Endothelial cell of umbilical vein (primary cell): ENCODE data around the gene KYNU.

Source experiments
- CTCF ChIP-seq, 2 donors: IDR thresholded peaks; 1 replicate in 1 of 2; 2 replicates in 1 of 2; pipeline ENCODE4 v1.5.1; 2011; ENCODE audit warnings: low read length in 2 of 2, mild to moderate bottlenecking in 2 of 2, moderate library complexity in 2 of 2, control low read depth in 1 of 2, inconsistent platforms in 1 of 2, low read depth in 1 of 2; ENCODE audit not compliant: insufficient read depth in 1 of 2; ENCODE audit errors: extremely low read depth in 1 of 2
- EZH2 ChIP-seq: IDR thresholded peaks from 2 replicates; pipeline ENCODE4 v1.6.1; 2012; ENCODE audit warnings: borderline replicate concordance, low read depth, mild to moderate bottlenecking, moderate library complexity, low read length, inconsistent platforms; ENCODE audit not compliant: severe bottlenecking
- FOS ChIP-seq: IDR thresholded peaks from 2 replicates; pipeline ENCODE4 v1.6.1; 2011; ENCODE audit warnings: mild to moderate bottlenecking, low read length, moderate library complexity, borderline replicate concordance; ENCODE audit not compliant: insufficient read depth
- JUN ChIP-seq: IDR thresholded peaks from 2 replicates; pipeline ENCODE4 v1.6.1; 2011; ENCODE audit warnings: borderline replicate concordance, low read depth; ENCODE audit not compliant: insufficient read length, insufficient read depth
- POLR2A ChIP-seq: IDR thresholded peaks from 2 replicates; pipeline ENCODE4 v1.6.1; 2012; ENCODE audit warnings: low read depth, mild to moderate bottlenecking, control low read depth, low read length
- POLR2AphosphoS5 ChIP-seq: IDR thresholded peaks from 2 replicates; pipeline ENCODE4 v1.6.1; 2012; ENCODE audit warnings: low read depth, mild to moderate bottlenecking, control low read depth, low read length, moderate library complexity; ENCODE audit not compliant: insufficient read depth

DNA sequence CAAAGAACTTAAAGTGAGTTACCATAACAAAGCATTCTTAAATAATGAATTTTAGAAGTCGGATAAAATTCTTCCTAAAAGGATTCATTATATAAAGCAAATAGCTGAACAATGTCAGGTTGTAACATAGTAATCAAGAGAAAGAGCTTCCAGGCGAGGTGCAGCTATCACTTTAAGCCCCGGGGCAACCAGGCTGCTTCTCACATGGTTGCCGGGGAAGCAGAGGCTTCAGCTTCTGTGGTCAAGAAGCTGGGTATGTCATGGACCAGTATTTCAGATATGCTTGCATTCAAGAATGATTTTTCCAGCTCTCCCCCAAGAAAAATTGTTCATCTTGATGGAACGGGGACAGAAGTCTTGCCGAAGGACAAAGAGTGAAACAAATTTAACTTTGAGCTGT, 23.6 kb upstream of the KYNU start:
- no peak for TF ChIP-seq EZH2
- no peak for TF ChIP-seq CTCF (IDR thresholded peaks at IDR 0.05; ENCODE audit: extremely low read depth in 1 of 2, insufficient read depth in 1 of 2, low read depth in 1 of 2, low read length in 2 of 2)
- TF ChIP-seq FOS = no peak
- no peak for TF ChIP-seq POLR2A
- TF ChIP-seq POLR2AphosphoS5 = no peak
- TF ChIP-seq JUN = no peak
